HG03139 (cell line): ENCODE data around the gene TRAFD1.

Experiments
- ATAC-seq: cut with Tn5 transposase; IDR thresholded peaks from one replicate; pipeline ENCODE4 v1.9.1; 2021; ENCODE audit not compliant: unreplicated experiment

TRAFD1 gene

DNA sequence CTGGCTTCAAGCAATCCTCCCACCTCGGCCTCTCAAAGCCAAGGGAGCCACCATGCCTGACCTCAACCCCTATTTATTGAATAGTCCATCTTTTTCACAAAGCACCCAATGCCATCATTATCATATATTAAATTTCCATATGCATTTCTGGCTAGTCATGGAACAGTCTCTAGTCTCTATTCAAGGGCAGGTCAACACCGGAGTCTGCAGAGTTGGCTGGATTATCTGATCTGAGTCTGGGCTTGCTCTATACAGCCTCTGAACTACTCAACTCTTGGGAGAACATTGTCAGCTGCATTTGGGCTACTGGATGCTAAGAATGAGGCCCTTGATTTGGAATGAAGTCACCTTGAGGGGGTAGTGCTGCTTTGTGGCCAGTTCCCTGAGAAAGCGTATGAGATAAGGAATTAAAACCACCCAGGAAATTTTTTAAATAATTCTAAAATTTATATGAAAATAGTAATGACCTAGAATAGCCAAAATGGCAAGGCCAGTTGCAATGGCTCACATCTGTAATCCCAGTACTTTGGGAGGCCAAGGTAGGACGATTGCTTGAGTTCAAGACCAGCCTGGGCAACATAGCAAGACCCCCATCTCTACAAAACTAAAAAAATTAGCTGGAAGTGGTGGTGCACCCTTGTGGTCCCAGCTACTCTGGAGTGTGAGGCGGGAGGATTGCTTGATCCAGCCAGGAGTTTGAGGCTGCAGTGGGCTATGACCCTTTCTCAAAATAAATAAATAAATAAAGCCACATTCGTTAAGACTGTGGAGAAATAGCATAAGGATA lies 9.9 kb upstream of the TRAFD1 start:
- no peak for ATAC-seq

DNA sequence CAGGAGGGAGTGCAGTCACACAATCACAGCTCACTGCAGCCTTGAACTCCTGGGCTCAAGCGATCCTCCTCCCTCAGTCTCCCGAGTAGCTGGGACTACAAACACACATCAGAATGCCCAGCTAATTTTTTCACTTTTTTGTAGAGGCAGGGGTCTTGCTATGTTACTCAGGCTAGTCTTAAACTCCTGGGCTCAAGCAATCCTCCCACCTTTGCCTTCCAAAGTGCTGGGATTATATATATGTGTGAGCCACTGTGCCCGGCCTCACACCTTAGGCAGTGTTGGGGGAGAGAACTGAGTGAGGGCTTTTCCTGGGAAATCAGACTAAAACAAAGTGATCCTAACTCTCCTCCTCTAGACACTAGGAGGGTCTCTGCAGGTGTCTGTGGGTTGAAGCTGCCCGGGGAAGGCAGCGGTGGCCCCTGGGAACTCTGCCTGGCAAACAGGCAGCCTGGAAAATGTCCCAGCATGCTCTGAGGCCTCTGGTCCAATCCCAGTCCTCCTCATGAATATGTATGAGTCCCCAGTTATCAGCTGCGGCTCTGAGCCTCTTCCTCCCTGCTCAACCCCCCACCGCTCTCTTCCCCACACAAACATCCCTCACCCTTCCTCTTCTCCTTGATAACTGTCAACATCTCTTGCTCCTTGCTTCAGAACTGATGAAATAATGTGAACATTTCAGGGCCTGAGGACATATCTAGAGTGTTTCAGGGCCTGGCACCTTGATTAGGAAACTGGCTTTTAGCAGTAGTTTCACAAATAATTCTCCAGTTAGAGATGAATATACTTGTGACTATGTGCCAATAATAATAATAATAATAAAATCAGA lies 8.9 kb upstream of the TRAFD1 start:
- ATAC-seq = no peak

DNA sequence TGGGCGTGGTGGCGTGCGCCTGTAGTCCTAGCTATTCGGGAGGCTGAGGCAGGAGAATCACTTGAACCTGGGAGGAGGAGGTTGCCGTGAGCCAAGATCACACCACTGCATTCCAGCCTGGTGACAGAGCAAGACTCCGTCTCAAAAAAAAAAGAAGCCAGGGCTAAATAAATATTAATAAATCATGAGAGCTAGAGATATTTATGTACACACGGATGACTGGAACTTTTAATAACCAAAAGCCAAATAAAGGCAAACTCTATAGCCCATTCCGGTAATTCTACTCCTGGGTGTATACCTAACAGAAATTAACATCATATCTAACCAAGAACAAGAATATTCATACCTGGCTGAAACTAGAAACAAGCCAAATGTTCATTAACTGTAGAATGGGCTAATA lies 7.7 kb upstream of the TRAFD1 start:
- no peak for ATAC-seq

DNA sequence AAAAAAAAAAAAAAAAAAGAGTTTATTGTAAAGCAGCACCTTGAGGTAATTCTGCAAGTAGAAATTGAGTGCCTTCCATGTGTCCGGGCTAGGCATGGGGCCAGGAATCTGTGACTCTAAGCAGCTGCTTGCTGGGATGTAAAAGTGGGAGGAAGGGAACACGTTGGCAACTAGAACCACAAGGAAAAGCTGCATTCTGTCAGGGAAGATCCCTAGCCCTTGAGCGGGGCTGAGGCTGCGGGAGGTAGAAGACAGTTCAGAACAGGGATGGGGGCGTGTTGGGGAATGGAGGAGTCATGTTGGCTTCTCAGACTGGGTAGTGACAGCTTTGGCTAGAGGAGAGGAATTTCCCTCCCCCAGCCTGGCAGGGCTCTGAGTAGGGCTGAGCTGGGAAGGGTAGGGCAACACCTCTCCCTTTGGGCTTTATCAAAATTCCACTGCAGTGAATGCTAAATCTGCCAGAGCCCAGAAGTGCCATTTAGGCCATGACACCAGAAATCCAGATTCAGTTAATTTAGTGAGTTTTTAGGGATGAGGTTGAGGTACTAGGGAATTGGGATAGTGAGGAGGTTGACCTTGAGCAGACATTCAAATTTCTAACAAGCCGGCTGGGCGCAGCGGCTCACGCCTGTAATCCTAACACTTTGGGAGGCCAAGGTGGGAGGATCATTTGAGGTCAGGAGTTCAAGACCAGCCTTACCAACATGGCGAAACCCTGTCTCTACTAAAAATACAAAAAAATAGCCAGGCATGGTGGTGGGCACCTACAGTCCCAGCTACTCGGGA lies 3.4 kb upstream of the TRAFD1 start:
- no peak for ATAC-seq

DNA sequence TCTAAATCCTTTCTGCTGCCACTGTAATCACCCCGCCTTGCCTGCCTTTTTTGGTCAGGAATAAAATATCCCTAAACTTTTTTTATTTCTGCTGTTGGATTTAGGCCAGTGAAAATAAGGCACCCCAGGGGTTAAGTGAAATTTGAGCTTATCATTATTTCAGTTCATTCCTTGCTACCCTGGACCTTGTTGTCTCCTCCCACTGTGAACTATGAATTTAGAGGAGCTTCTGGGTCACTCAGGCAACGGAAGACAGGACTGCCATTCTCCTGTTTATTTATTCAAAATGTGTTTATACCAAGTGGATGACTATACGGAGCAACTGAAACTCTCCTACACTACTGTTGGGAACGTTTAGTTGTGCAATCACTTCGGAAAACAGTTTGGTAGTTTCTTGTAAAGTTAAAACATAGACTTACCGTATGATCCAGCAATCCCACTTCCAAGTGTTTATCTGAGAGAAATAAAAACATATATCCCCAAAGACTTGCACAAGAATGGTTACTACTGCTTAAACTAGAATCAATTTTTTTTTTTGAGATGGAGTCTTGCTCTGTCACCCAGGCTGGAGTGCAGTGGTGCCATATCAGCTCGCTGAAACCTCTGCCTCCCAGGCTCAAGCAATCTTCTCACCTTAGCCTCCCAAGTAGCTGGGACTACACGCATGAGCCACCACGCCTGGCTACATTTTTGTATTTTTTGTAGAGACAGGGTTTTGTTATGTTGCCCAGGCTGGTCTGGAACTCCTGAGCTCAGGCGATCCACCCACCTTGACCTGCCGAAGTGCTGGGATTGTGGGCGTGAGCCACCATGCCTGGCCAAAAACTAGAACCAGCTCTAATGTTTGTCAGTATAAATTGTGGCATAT lies 2.3 kb upstream of the TRAFD1 start:
- no peak for ATAC-seq

DNA sequence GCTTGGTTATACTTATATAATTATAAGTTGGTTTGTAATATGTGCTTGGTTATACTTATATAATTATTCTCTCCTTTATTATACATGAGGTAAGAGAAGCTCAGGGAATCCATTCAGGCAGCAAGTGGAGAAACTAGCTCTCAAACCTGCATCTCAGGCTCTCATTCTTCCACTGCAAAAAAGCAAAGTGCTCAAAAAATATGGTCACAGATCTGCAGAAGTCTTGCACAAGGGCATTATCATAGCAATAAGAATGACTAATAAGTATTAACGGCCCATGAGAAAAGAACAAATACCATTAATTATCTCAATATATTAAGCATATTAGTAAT lies 476 bp upstream of the TRAFD1 start:
- ATAC-seq = no peak

DNA sequence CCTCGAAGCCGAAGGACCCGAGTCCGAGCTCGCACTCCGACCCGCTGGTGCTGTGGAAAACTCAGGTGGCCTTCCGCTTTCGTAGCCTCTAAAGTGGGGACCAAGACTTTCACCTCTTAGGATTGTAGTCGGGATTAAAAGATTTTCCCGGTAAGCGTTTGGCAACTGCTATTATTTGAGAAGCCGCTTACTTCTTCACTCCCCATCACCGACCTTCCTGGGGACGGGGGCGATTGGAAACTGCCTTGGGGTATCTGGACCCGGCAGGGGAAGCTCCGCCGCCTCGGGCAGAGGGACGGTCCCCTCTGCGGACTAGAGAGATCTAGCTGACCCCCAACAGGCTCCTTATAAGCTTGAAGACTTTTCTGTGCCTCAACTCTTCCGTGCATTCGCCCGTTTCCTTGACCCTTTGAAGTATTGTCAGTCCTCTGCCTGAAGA lies 659 bp downstream of the TRAFD1 start:
- ATAC-seq = no peak

DNA sequence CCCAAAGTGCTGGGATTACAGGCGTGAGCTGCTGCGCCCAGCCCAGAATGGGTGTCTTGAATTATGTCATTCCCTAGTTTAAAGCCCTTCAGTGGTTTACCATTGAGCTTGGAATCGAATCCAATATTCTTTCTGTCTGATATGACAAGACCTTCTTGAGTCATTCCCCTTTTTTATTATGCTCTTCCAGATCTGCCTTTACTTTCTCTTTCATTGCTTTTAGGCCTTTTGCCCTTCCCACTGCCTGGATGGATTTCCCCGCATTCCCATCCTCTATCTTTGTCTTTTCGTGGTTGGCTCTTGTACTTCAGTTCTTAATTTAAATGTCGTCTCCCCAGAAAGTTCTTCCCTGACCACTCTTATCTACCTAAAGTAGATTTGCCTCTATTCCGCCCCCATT lies 1.6 kb downstream of the TRAFD1 start:
- ATAC-seq = no peak

DNA sequence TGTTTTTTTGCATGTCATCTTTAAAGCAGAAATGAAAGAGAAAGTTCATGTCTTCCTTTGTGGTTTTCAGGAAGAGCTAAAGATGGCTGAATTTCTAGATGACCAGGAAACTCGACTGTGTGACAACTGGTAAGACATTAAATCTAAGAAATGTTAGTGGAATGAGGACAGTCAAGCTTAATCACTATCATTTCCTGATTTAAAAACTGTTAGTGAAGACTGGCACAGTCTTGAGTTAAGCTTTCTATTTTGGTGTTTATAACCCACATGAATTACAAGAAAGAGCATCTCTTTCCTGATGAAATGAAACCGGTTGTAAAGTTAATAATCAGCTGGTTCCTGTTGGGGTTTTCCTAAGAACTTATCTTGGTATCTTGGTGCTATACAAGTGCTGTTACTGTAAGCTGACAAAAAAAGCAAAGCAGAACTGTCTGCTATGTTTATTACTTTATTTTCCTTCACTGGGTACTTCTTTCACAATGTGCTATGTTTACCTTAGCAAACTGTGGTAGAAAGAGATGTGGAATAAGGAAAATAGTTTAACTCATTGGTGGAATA lies 5.2 kb downstream of the TRAFD1 start:
- peak; percentile 55 for ATAC-seq

DNA sequence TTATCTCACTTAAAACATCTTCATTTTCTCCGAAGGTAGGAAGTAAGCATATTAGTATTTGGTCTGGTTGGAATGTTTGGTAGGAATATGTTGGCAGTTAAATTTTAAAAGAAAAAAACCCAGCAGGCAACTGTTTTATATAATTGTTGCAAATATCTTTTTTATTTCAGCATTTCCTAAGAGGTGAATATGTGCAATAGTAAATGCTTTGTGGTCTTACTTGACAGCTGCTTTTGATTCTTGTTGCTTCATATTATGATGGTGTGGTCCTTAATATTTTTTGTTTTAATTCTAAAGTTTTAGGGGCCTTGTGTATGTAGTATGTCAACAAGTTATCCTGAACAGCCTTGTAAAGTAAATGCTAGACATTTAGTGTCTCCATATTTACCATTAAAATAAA lies 6.3 kb downstream of the TRAFD1 start:
- no peak for ATAC-seq

DNA sequence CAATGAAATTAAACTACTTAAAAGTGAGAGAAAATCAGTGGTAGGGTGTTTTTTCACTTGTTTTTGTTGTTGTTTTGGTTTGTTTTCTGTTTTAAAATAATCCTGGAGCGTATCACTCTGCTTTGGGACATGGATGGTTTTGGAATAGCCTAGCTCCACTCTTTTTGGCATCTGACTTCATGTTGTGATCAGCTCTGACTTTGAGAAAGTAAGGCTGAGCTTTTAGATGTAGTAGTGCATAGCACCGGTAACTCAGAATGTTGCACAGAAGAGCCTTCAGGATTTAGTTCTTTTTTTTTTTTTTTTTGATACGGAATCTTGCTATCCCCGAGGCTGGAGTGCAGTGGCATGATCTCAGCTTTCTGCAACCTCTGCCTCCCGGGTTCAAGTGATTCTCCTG lies 8.1 kb downstream of the TRAFD1 start:
- ATAC-seq = no peak

DNA sequence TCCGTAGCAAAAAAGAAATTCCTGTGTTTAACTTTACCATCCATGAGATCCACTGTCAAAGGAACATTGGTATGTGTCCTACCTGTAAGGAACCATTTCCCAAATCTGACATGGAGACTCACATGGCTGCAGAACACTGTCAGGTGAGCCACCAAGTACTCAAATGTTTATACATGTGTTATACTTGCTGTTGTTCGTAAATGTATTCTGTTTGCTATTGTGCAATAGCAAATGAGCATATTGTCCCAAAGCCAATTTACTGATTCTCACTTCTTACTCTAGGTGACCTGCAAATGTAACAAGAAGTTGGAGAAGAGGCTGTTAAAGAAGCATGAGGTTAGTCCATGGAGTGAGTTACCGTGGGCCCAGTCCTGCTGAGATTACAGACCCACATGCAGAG lies 9.4 kb downstream of the TRAFD1 start:
- ATAC-seq = no peak

DNA sequence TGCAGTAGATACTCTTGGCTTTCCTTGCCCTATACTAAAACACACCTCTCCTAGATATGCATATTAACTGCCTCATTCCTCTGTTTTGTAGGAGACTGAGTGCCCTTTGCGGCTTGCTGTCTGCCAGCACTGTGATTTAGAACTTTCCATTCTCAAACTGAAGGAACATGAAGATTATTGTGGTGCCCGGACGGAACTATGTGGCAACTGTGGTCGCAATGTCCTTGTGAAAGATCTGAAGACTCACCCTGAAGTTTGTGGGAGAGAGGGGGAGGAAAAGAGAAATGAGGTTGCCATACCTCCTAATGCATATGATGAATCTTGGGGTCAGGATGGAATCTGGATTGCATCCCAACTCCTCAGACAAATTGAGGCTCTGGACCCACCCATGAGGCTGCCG lies 15.4 kb downstream of the TRAFD1 start:
- no peak for ATAC-seq

DNA sequence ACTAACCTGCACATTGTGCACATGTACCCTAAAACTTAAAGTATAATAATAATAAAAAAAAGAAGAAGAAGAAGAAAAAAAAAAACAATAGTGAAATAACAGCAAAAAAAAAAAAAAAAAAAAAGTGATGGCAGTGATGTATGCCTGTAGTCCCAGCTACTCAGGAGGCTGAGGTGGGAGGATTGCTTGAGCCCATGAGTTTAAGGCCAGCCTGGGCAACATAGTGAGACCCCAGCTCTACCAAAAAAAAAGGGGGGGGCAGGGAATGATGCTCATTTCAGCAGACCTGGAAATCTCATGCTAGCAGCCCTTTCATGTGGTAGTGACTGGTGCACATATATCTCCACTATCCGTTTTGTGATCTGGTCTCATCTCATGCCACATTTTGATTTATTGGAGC lies 20.8 kb downstream of the TRAFD1 start:
- no peak for ATAC-seq

DNA sequence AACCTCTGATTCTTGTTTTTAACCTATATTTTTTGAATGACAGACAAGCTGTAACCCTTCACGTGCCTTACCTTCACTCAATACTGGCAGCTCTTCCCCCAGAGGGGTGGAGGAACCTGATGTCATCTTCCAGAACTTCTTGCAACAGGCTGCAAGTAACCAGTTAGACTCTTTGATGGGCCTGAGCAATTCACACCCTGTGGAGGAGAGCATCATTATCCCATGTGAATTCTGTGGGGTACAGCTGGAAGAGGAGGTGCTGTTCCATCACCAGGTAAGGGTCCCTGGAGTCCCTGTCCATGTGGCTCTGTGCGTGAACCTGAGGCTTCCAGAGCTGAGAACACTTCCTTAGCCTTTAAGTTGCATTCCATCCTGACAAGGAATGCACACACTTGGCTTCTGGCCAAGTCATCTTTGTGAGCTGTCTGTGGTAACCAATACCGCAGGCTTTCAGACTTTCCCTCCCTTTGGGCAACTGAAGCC lies 22.7 kb downstream of the TRAFD1 start:
- ATAC-seq = no peak

DNA sequence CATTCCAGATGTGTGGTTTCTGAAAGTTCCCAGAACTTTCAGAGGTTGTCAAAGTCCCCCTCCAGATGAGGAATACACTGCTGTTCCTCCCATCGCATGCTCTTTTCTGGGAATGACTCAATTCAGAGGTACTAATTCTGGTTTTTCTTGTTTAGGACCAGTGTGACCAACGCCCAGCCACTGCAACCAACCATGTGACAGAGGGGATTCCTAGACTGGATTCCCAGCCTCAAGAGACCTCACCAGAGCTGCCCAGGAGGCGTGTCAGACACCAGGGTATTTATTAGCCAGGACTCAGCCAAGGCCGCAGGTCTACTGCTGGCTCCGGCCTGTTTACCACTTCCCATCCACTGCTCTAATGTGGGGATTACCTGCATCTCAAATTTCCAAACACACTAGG lies 24.2 kb downstream of the TRAFD1 start:
- no peak for ATAC-seq

DNA sequence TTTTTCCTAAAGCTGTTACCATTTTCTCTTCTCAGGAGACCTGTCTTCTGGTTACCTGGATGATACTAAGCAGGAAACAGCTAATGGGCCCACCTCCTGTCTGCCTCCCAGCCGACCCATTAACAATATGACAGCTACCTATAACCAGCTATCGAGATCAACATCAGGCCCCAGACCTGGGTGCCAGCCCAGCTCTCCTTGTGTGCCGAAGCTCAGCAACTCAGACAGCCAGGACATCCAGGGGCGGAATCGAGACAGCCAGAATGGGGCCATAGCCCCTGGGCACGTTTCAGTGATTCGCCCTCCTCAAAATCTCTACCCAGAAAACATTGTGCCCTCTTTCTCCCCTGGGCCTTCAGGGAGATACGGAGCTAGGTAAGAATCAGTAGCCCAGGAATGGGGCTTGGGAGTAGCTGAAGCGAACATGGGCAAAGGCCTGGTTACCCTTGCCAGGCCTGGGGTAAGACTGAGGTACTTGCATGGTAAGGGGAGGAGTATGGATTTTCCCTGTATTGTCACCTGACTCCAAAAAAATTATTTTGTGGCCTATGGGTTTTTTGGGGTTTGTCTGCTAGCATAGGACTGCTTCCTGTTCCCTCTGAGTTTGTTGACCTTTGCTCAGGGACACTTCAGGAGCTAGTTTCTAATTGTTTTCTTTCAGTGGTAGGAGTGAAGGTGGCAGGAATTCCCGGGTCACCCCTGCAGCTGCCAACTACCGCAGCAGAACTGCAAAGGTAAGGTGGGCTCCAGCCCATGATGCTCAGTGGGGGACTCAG lies 26.6 kb downstream of the TRAFD1 start:
- no peak for ATAC-seq

DNA sequence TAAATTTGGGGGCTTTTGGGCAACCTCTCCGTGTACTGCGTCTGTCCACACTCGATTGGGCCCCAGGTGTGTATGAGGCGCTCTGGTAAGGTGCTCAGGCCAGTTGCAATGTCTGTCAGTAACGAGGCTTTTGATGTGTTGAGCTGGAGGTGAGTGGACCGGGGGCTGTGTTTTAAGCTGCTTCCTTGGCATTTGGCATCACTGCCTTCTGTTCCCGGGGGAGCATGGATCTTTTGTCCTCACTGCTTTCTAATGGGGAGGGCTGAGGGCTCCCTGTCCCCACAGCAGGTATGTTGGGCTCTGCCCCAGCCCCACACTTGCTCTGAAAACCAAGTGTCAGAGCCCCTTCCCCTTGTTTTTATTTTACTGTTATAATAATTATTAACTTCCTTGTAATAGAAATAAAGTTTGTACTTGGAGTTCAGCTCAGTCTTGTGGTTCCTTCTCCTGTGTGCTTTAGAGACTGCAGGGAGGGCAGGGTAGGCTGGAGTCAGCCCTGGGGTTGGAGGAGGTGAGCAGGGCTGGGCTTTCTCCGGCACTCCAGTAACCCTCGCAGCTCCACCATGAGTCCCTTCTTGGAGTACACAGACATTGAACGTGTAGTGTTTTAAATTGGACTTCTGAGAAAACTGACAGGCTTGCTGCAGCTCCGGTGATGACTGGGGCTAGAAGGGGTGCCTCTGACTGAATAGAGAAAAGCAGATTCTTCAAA lies 28.0 kb downstream of the TRAFD1 start:
- no peak for ATAC-seq

DNA sequence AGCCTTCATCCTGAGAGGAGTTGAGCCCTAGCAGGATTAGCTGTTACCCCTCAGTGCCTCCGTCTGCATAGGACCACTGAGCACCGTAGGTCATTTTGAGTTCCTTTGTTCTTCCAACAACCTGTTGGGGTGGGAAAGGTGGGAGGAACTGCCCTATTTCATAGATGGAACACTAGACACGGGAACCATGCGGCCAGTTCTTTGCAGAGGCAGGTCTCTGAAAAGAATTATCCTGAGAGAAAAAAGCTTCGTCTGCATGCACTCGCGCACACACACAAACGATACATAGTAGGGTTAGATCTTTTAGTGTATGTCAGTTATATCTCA lies 28.5 kb downstream of the TRAFD1 start:
- no peak for ATAC-seq
